GM04503 (cell line): ENCODE measurements around the gene PSPN.

Experiments
- DNase-seq: peaks from one replicate; pipeline ENCODE4 v3.0.0-alpha.2; 2012; ENCODE audit warnings: low read depth

PSPN gene, protein sequence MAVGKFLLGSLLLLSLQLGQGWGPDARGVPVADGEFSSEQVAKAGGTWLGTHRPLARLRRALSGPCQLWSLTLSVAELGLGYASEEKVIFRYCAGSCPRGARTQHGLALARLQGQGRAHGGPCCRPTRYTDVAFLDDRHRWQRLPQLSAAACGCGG

DNA sequence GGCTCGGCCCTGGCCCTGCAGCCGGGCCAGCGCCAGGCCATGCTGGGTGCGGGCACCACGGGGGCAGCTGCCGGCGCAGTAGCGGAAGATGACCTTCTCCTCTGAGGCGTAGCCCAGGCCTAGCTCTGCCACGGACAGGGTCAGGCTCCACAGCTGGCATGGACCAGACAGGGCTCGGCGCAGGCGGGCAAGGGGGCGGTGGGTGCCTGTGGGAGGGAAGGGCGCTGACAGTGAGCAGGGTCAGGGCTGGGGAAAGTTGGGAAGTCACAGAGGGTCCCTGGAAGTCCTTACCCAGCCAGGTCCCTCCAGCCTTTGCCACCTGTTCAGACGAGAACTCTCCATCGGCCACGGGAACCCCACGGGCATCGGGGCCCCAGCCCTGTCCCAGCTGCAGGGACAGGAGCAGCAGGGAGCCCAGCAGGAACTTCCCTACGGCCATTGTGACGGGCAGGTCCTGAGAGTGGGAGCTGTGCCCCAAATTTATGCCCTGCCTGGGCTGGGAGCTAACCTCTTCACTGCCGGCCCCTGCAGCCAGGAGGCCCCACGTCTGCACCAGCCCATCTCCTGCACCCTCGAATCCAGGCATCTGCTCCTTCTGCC, at the start of gene PSPN:
Gene PSPN, minus strand, starts transcription at position 523 of the 600 bp plus-strand sequence. Its CDS starts 84 bp downstream, at position 439.
- DNase-seq, result no peak

GRCh38 chr19:6424939-6425731, 49.4 kb upstream of the PSPN start:
- peak; percentile 100 for DNase-seq

- DNase-seq, result no peak
Observed at GRCh38 chr19:6424195-6424938, 48.6 kb upstream of the PSPN start, which contains the start of gene KHSRP. Gene KHSRP (minus strand): TSS chr19:6424811. CDS start chr19:6424701, 110 bp downstream.

- no peak for DNase-seq
Observed at GRCh38 chr19:6423499-6424194, 47.9 kb upstream of the PSPN start.

GRCh38 chr19:6421075-6422014, 45.6 kb upstream of the PSPN start:
- no peak for DNase-seq

DNA sequence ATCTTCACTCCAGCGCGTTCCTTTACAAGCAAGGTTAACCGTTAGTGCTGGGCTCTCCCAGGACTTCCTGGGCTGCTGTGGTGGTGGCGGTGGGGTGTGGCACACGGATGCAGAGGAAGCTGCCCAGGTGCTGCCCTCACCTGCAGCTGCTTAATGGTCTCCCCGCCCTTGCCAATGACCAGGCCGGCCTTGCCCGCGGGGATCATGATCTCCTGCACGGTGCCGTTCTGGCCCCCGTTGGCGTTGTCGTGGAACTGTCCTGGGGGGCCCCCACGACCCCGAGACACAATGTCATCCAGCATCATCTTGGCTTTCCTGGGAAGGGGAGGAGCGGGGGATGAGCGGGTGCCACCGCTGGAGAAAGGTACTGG, 42.8 kb upstream of the PSPN start:
- no peak for DNase-seq

DNA sequence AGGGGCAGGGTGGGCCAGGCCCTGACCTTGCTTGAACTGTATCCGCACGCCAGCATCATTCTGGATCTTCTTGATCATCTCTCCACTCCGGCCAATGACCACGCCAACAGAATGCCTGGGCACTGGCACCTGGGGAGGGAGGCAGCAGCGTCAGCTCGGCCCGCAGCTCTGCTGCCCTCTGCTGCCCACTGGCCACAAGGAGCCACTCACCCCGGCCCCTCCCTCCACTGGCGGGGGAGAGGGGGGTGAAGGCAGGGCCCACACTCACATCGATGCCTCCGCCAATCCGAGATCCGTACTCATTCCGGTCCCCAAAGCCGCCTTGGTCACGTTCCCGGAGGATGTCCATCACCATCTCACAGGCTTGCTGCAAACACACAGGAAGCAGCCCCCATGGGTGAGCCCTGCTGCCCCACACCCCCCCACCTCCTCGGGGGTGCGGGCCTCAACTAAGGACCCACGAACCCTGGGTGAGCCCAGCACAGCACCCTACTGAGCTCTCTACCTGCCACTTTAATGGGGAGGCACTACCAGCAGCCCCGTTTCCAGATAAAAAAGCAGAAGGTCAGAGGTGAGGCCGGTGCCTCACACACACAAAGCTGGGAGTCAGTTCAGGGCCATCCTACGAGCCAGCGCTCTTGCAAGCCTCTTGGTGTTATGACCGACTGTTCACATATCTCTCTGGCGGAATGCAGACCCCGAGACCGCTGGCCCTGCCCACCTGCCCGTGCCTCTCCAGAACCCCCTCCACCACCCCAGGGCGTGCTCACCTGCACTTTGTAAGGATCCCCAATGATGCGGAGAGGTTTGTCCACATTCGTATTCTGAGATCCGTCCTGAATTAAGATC, 42.2 kb upstream of the PSPN start:
- no peak for DNase-seq

DNA sequence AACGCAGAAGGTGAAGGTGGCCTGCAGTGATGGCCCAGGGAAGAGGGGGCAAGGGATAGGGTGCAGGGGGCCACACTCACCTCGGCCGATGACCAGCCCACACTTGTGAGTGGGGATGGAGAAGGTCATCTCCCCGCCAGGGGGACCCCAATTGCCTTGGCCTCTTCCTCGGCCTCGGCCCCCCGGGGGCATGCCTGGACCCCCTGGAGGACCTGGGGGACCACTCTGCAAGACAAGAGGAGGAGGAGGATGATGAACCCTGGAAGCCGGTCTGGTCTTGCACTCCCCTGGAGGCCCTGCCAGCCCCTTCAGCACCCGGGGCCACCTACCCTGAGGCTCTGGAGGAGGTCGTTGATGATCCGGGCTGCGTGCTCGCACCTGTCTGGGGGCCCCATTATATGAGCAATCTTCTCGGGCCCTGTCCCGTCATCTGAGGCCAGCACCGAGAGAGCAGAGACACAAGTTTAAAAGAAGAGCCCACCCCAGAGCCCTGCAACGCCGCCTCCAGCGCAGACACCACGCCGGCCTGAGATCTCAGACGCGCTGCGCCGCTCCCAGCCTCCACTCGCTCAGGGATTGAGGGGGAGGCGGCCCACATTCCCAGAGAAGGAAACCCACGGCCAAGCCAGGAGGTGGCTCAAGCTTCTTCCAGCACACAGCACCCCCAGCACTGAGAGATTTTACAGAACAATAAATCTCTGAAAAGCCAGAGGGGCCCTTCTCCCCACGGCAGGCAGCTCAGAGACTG, 41.1 kb upstream of the PSPN start:
- no peak for DNase-seq

DNA sequence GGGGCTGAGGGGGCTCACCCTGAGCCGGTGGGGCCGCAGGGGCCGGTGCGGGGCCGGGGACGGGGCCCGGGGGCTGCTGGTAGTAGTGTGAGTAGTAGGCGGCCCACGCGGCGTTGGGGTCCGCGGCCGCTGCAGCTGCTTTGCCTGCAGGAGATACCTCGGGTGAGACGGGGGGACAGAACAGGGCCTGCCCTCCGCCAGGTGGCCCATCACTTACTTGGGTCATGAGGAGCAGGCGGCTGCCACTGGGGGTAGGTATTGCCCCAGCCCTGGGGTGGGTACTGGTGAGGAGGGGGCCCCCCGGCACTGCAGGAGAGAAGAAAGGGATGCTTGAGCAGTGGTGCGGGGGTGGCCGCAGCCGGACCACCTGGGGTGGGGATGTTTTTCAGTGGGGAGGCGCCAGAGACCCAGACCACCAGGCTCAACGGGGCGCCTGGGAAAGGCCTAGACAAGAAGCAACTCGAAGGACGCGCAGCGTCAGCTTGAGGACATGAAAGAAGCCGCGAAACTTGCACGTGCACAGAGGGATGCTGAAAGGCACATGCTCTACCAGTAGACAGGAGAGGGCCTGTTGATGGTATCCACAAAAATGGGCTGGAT, 40.0 kb upstream of the PSPN start:
- no peak for DNase-seq

GRCh38 chr19:6414793-6415590, 39.3 kb upstream of the PSPN start:
- DNase-seq, result no peak

- no peak for DNase-seq
Observed at GRCh38 chr19:6413721-6414643, 38.2 kb upstream of the PSPN start.

GRCh38 chr19:6413291-6413690, 37.6 kb upstream of the PSPN start:
- DNase-seq, result no peak

DNA sequence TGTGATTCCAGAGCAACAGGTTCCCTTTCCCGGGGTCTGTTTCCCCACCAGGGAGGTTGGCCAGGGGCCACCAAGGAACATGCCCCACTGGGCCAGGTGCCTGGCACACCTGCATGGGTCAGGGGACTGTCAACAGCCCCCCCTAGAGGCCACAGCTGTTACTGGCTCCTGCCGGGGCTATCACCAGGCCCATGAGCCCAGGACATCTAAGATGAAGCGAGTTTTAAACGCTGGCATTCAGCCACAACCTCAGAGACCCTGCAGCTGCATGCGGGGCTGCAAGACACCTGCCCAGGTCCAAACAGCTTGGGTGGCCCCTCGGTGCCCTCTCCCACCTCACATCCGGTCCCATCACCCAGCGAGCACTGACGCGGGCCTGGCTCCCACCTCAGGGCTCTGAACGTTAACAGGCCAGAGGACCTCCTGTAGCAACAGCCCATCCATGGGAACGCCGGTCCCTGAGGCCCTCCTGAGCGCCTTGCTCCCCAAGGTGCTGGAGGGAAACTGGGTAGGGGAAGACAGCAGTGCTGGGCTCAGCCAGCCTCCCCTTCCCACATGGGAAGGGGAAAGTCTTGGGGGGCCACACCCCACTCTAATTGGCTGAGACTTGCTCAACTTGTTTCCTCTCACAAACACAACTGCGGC, 36.8 kb upstream of the PSPN start:
- no peak for DNase-seq

- DNase-seq, result no peak
Observed at GRCh38 chr19:6412061-6412446, 36.3 kb upstream of the PSPN start.

DNA sequence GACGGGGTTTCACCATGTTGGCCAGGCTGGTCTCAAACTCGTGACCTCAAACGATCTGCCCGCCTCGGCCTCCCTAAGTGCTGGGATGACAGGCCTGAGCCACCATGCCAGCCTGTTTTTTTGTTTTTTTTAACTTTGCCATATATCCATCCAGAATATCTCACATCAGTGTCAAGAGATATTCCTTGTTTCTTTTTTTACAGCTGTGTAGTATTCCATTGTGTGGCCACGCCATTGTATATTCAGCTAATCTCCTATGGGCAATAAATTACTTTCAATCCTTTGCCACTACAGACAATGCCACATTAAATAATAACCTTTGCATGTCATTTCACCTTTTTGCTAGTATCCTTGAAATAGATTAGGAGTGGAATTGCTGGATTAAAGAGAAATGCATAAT, 33.6 kb upstream of the PSPN start:
- no peak for DNase-seq

DNA sequence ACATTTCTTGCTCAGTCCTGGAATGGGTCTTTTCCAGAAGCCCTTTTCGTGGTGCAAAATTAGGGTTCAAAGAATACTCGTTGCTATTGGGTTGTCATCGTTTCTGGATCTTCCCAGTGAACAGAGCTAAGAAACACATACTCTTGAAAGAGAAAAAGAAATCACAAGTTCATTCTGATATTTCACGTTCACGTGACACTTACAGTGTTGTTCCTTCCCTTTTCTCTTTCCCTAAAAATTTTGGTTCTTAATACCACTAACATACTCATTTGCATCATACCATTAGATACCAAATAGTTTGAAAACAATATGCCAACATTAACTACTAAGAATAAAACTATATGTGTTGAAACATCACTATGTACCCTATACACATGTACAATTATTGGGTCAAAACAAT, 30.7 kb upstream of the PSPN start:
- DNase-seq, result no peak
